ENCODE measurements around the gene ZCCHC10. TPM values are rescaled to one million over a fixed set of nuclear protein-coding genes. Genes with fewer than 3 reads are reported as not detected.

Gene ZCCHC10
- total and polyA plus RNA-seq, 9 of the 15 experiments (the other 6 are each of a cell fraction or from before 2014, with no cell fraction given) = 11.9 to 146 (median 51.8) TPM

DNA sequence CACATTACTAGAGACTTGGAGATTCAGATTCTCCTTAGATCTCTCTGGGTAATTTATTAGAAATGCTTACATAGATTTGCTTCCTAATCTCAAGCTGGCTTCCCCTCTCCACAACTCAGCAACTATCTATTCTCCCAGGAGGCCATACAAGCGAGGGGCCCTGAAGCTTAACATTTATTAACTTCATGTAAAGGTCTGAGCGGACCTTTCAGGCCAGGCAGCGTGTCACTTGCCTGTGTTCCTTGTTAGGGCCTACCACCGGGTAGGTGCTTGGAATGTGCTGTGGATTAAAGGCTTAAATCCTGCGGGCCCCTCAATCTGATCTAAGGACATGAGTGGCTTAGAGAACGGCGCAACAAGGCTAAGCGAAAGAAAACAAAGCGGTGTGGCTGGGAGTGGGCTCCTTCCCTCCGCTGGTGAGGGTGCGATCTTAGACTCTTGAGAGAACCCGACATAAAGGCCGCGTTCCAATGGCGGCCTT, 24.8 kb upstream of the ZCCHC10 start (continued):
- TF ChIP-seq BRD4 (IDR thresholded peaks at IDR 0.05) = no peak; the same call in none of the 2 replicates
- no peak for TF ChIP-seq TAL1 (IDR thresholded peaks at IDR 0.05)
- TF ChIP-seq GTF2E2 (tag; IDR thresholded peaks at IDR 0.05) = peak; percentile 21; the same call in 1 of the 2 replicates
- no peak for TF ChIP-seq ZKSCAN3 (CRISPR knock-in tag; IDR thresholded peaks at IDR 0.05)
- 0 out of 2 replicates have a peak, but pooled peaks have one; percentile 76 for TF ChIP-seq ZC3H4 (CRISPR knock-in tag; IDR thresholded peaks at IDR 0.05; ENCODE audit: borderline replicate concordance)
- peak; percentile 31; the same call in 1 of the 2 replicates for TF ChIP-seq ARID4B (CRISPR knock-in tag; IDR thresholded peaks at IDR 0.05)
- TF ChIP-seq TEAD4 (IDR thresholded peaks at IDR 0.05; ENCODE audit: low read length) = no peak
- TF ChIP-seq TEAD4 (CRISPR knock-in tag; IDR thresholded peaks at IDR 0.05; ENCODE audit: borderline replicate concordance) = 0 out of 2 replicates have a peak, but pooled peaks have one; percentile 14
- TF ChIP-seq GABPB1 (CRISPR knock-in tag; IDR thresholded peaks at IDR 0.05) = no peak
- no peak for TF ChIP-seq ZBED1 (IDR thresholded peaks at IDR 0.05)
- TF ChIP-seq CEBPB (tag; IDR thresholded peaks at IDR 0.05) = no peak
- no peak for TF ChIP-seq POU5F1 (IDR thresholded peaks at IDR 0.05; ENCODE audit: borderline replicate concordance, low read depth, low read length, partially characterized antibody)
- TF ChIP-seq, protein P1, sequence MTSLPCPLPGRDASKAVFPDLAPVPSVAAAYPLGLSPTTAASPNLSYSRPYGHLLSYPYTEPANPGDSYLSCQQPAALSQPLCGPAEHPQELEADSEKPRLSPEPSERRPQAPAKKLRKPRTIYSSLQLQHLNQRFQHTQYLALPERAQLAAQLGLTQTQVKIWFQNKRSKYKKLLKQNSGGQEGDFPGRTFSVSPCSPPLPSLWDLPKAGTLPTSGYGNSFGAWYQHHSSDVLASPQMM (CRISPR knock-in tag; IDR thresholded peaks at IDR 0.05) = no peak
- no peak for TF ChIP-seq PCBP1 (IDR thresholded peaks at IDR 0.05; ENCODE audit: low read depth, low read length, poor library complexity, severe bottlenecking)
- 0 out of 4 replicates have a peak, but pooled peaks of 1 of the 2 experiments have one; percentile 1 for TF ChIP-seq MAZ (CRISPR knock-in tag; conservative IDR thresholded peaks at IDR 0.05 in 1 of 2, IDR thresholded peaks at IDR 0.05 in 1 of 2)
- no peak for TF ChIP-seq KDM4B (IDR thresholded peaks at IDR 0.05; ENCODE audit: borderline replicate concordance in 2 of 2, low read depth in 1 of 2)
- TF ChIP-seq DMBX1 (CRISPR knock-in tag; IDR thresholded peaks at IDR 0.05; ENCODE audit: borderline replicate concordance) = no peak
- TF ChIP-seq, protein P2, sequence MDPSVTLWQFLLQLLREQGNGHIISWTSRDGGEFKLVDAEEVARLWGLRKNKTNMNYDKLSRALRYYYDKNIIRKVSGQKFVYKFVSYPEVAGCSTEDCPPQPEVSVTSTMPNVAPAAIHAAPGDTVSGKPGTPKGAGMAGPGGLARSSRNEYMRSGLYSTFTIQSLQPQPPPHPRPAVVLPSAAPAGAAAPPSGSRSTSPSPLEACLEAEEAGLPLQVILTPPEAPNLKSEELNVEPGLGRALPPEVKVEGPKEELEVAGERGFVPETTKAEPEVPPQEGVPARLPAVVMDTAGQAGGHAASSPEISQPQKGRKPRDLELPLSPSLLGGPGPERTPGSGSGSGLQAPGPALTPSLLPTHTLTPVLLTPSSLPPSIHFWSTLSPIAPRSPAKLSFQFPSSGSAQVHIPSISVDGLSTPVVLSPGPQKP (CRISPR knock-in tag; IDR thresholded peaks at IDR 0.05) = no peak
- 0 out of 2 replicates have a peak, but pooled peaks have one; percentile 41 for TF ChIP-seq ZNF644 (tag; IDR thresholded peaks at IDR 0.05; ENCODE audit: low read depth)
- no peak for TF ChIP-seq BRD9 (IDR thresholded peaks at IDR 0.05; ENCODE audit: low read depth, partially characterized antibody)
- TF ChIP-seq CREB1 (IDR thresholded peaks at IDR 0.05) = no peak
- no peak for TF ChIP-seq CREB1 (CRISPR knock-in tag; IDR thresholded peaks at IDR 0.05)
- 0 out of 4 replicates have a peak, but pooled peaks of 1 of the 2 experiments have one; percentile 24 for TF ChIP-seq HDAC1 (IDR thresholded peaks at IDR 0.05)
- no peak for TF ChIP-seq NR4A1 (CRISPR knock-in tag; IDR thresholded peaks at IDR 0.05)
- TF ChIP-seq NR4A1 (tag; IDR thresholded peaks at IDR 0.05) = 0 out of 2 replicates have a peak, but pooled peaks have one; percentile 25
